ENCODE results near the gene C11orf16. TPM values are rescaled to one million over a fixed set of nuclear protein-coding genes. Genes with fewer than 3 reads are reported as not detected.

Gene C11orf16
- total RNA-seq, 1 donor from 2014 or later, result not detected

DNA sequence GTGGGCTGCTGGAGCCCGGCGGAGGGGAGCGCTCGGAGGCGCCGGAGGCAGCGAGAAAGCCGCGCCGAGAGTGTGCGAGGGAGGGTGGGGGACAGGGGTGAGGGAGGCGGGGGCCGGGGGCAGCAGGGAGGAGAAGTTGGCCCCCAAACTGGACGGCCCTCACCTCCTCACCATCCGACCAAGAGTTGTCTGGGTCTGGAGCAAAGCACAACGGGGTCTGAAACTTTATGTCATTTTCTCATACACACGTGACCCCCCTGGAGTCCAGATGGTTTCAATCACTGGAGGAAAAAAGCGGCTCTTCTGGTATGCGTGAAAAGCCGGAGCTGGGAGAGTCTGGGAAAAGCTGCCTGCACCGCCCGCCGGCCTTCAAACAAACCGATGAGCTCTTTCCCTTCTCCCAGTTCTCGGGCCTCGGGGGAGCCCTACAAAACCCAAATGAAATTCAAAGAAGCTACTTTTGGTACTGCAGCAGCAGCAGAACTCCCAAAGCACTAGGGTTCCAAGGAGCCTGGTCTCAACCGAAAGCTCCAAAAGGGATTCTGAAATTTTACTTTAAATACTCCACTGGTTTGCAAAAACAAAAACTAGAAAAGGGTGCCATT lies 61.5 kb downstream of the C11orf16 start:
- Mint-ChIP-seq H3K36me3 (ENCODE audit: low read depth) (no peaks in the 10 kb centered on the region), H3K9me3 (no peaks in the 10 kb centered on the region), H3K4me1 (peaks cover 25% of the 10 kb centered on the region), H3K27me3 (peaks cover 22% of the 10 kb centered on the region), H3K27ac (no peak overlapping the region), H3K4me3 (peak overlapping the region; percentile 65)
- TF ChIP-seq, protein P1, sequence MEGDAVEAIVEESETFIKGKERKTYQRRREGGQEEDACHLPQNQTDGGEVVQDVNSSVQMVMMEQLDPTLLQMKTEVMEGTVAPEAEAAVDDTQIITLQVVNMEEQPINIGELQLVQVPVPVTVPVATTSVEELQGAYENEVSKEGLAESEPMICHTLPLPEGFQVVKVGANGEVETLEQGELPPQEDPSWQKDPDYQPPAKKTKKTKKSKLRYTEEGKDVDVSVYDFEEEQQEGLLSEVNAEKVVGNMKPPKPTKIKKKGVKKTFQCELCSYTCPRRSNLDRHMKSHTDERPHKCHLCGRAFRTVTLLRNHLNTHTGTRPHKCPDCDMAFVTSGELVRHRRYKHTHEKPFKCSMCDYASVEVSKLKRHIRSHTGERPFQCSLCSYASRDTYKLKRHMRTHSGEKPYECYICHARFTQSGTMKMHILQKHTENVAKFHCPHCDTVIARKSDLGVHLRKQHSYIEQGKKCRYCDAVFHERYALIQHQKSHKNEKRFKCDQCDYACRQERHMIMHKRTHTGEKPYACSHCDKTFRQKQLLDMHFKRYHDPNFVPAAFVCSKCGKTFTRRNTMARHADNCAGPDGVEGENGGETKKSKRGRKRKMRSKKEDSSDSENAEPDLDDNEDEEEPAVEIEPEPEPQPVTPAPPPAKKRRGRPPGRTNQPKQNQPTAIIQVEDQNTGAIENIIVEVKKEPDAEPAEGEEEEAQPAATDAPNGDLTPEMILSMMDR (IDR thresholded peaks at IDR 0.05), result no peak
- intact Hi-C loops (cut with micrococcal nuclease), result loop anchor here (5.0 kb wide), 1 partner anchor 39 kb away; no protein-coding TSS in a partner anchor
- ATAC-seq (ENCODE audit: low read depth), result peak; percentile 18
- ChIA-PET CTCF (no interaction called here), POLR2A (no interaction called here)
- DNase-seq, result no peak

DNA sequence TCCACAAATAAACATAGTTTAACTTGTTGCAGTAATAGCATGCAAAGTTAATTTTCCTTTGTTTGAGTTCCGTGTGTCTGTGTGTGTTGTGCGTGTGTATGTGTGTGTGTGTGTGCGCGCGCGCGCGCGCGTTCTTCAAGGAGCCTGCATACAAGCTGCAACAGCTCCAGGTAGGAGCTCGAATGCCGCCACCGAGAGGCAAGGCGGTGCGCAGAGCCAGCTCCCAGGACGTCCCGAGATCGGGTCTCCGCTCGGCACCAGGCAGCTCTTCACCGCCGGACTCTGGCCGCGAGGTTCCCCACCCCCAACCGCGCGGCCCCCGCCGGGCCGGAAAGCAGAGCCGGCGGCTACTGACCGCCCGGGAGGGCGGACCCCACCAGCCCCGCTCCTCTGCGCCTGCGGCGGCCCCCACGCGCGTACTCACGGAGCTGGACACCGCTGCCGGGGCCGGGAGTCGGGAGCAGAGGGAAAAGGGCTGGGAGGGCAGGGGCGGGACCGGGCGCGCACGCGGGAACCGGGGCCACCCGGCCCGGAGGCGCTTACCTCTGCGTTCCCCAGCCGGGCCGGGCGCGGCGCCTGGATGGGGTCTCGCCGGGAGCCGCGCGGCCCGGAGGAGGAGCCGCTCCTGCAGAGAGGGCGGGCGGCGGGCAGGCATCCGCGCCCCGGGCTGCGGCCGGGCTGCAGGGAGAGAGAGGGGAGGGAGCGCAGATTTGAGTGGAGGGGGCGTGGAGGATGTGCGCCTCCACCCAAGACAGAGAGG lies 62.2 kb downstream of the C11orf16 start:
- Mint-ChIP-seq H3K27me3 (peaks cover 22% of the 10 kb centered on the region), H3K9me3 (no peaks in the 10 kb centered on the region), H3K4me1 (peaks cover 25% of the 10 kb centered on the region), H3K36me3 (ENCODE audit: low read depth) (no peaks in the 10 kb centered on the region), H3K27ac (no peak overlapping the region), H3K4me3 (peak overlapping the region; percentile 79)
- DNase-seq (peak; percentile 16), ATAC-seq (ENCODE audit: low read depth) (peak; percentile 5)
- ChIA-PET CTCF (no interaction called here), POLR2A (no interaction called here)
- TF ChIP-seq, protein P1 (IDR thresholded peaks at IDR 0.05), result no peak
- intact Hi-C loops (cut with micrococcal nuclease), result loop anchor here (5.0 kb wide), 1 partner anchor 38 kb away; no protein-coding TSS in a partner anchor

Other genes with a start within 250 kb of the C11orf16 start
- gene AKIP1, start 21.8 kb downstream of the C11orf16 start, total RNA-seq, result 7.1 and 9.0 TPM in 2 replicates
- gene ASCL3, start 10.1 kb upstream of the C11orf16 start, total RNA-seq, result not detected in 2 replicates
- gene TMEM9B, start 31.5 kb upstream of the C11orf16 start, total RNA-seq, result 29.0 and 29.6 TPM in 2 replicates
- 0.32 TPM in 1 of 2 replicates, not detected in the other for gene NRIP3, start 71.1 kb upstream of the C11orf16 start, total RNA-seq
- not detected in 2 replicates for gene SCUBE2, start 158.7 kb upstream of the C11orf16 start, total RNA-seq